Astrocyte (in vitro differentiated cells and primary cell): ENCODE data around the gene XBP1.

ENCODE experiments used
- EZH2 ChIP-seq: IDR thresholded peaks from 2 replicates; pipeline ENCODE4 v1.6.1; 2012; ENCODE audit warnings: mild to moderate bottlenecking, low read length, inconsistent platforms; ENCODE audit not compliant: insufficient read depth
- TF ChIP-seq, protein P1 (sequence below): IDR thresholded peaks from 2 replicates; pipeline ENCODE4 v1.5.1; 2011; ENCODE audit warnings: low read depth, mild to moderate bottlenecking, inconsistent platforms, low read length, moderate library complexity; ENCODE audit not compliant: insufficient read depth

DNA sequence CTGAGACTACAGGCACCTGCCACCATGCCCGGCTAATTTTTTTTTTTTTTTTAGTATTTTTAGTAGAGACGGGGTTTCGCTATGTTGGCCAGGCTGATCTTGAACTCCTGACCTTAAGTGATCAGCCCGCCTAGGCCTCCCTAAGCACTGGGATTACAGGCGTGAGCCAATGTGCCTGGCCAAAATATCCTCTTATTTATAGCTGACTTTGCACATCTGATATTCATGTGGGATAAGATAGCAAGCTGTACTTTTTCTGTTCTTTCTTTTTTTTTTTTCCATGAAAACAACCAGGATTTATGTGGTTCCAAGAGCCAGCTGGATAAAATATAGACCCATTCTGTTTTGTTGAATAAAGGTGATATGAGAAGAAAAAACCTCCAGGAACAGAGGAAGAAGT, 12.1 kb upstream of the XBP1 start:
- TF ChIP-seq EZH2: no peak
- TF ChIP-seq, protein P1, sequence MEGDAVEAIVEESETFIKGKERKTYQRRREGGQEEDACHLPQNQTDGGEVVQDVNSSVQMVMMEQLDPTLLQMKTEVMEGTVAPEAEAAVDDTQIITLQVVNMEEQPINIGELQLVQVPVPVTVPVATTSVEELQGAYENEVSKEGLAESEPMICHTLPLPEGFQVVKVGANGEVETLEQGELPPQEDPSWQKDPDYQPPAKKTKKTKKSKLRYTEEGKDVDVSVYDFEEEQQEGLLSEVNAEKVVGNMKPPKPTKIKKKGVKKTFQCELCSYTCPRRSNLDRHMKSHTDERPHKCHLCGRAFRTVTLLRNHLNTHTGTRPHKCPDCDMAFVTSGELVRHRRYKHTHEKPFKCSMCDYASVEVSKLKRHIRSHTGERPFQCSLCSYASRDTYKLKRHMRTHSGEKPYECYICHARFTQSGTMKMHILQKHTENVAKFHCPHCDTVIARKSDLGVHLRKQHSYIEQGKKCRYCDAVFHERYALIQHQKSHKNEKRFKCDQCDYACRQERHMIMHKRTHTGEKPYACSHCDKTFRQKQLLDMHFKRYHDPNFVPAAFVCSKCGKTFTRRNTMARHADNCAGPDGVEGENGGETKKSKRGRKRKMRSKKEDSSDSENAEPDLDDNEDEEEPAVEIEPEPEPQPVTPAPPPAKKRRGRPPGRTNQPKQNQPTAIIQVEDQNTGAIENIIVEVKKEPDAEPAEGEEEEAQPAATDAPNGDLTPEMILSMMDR: no peak
